Activated CD4-positive, alpha-beta T cell treated with anti-CD3 and anti-CD28 coated beads, Interleukin-10, Interleukin-2, amounts not matched to agents 100 ng/mL and 50 ng/mL, durations not matched to agents 16 hours and 8 hours (primary cell): ENCODE data around the gene ASTN2.

Source experiments
- DNase-seq: peaks from one replicate; pipeline ENCODE4 v3.0.0-alpha.2; 2020

Gene ASTN2

DNA sequence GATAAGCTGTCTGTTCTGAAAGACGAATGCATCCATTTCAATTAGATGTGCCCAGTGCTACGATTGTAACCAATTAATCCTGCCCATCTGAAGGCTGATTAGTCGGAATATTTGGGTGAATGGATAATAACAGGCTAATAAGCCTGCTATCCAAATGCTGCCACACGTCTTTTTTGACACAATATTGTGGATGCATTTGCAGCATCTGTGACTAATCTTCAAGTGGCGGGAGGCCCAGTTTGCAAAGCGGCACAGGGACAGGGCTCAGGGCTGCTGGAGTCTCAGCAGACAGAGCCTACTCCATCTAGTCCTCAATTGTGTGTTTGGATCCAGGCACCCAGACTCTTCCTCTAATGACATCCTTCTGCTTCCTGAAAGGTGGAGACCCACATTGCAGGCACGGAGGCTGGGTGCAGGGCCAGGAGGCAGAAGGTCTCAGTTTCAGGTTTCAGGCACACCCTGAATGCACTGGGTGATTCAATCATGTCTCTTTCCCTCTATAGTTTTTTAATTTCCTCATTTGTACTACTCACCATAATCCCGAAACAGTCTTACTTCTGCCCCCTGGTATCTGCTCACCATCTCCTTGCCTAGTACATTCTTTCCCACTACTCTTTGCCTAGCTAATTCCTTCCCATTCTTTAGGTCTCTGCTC, 169.6 kb downstream of the ASTN2 start:
- DNase-seq: no peak

DNA sequence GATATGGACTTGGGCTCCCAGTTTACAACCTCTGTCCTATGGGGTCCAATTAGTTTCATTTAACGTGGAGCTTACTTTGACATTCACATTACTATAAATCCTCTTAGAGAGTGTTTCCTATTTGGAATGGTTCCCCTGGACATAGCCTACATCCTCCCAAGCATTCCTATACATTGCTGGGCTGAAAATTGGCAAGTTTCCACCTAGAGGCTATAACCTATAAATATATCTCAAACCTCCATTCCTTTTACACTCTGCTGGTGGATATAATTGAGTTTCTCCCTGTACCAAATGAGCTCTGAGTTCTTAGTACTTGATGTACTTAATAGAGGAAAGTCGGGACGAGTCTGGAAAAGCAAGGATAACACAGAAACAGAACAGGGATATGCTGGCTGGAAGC, 172.8 kb downstream of the ASTN2 start:
- no peak for DNase-seq

DNA sequence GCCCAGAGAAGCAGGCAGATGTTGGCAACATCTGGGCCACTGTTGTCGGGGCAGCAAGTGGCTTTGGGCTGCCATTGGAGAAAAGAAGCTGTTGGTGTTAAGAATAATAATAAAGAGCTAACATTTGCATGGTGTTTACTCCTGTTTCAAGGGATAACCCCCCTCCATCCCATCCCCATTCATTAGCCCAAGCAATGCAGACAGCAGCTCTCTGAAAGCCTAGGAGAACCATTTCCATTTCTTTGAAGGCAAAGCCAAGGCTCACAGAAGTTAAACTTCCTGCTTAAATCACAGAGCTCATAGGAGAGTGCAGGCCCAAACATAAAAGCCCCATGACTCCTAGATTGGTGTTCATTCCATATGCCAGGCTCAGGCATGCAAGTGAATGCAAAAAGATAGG, 175.4 kb downstream of the ASTN2 start:
- DNase-seq: no peak

DNA sequence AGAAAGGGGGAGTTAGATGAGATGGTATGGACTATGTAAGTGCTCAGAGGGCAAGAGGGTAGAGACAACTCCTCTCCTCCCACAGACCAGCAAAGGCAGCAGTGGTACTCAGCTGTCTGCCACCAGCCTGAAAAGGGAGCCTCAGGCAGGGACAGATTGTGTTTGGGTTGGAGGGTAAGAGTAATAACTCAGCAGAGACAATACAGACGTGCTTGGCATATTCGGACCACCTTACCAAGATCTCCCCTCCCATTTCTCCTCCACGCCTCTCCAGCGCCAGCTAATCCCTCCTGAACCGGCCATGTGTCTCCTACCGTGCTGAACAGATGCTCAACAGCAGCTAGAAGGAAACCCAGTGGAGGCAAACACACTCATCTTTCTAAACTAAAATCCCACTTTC, 180.8 kb downstream of the ASTN2 start:
- no peak for DNase-seq

DNA sequence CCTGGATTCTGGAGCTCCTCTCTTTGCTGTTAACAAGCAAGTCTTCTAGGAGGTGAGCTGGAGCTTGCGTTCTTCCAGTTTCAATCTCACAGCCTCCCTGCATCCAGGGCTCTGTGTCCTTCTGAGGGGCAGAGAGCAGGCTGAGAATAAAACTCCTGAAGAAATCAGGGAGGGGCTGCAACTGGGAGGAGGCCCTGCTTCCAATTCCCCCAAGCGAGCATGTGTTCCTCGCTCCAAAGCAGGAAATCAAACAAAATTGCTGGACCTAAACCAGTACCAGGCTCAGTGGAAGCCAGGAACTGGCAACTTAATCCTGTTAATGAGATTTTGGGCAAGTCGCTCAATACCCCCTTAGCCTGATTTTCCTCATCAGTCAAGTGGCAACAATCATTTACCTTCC, 181.8 kb downstream of the ASTN2 start:
- DNase-seq: no peak

DNA sequence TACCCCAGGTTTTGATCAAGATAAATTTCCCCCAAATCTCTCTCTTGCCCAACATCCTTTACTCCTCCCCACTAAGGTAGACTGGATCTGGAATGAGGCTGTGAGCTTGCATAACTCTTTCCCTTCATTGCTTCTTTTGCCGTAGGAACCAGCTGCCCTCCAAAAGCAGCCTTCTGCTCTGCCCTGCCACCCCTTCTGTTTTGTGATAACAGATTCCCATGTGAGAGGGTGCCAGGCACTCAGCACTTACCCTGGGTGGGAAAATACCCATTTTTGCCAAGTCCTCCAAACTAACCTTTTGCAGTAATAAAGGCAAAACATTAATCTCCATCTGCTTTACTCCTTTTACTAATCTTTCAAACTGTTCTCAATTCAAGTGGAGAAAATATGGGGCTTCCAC, 182.6 kb downstream of the ASTN2 start:
- no peak for DNase-seq

DNA sequence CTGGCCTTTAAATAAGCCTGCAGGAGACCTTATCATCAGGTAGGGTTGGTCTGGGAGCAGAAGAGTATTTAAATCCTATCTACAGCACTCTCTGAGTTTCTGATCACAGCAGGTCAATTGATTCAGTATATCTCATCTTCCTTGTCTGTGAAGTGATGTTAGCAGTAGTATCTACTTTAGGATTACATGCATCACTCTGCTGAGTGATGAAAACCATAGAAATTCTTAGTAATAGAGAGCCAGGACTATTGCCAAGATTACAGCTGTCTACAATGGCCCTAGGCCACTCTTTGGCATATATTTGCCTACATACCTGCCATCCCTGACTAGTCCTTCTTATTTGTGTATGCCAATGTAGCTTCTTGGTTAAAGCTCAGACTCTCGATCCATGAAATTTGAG, 183.8 kb downstream of the ASTN2 start:
- DNase-seq: no peak

DNA sequence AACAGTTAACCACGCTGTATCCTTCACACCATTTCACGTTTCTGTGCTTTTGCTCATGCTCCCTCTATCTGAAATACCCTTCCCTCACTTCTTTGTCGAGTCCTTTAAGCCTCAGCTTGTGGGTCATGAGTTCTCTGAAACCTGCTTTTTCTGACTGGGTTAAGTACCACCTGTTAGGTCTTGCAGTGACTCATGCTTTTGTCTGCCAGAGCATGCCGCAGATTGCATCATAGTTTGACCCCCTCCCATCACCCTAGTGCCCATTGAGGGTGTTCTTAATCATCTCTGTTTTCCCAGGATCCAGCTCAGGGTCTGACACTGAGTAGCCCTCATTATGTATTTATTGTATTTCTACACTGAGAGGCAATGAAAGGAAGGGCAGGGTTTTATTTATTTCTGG, 190.2 kb downstream of the ASTN2 start:
- DNase-seq: no peak

DNA sequence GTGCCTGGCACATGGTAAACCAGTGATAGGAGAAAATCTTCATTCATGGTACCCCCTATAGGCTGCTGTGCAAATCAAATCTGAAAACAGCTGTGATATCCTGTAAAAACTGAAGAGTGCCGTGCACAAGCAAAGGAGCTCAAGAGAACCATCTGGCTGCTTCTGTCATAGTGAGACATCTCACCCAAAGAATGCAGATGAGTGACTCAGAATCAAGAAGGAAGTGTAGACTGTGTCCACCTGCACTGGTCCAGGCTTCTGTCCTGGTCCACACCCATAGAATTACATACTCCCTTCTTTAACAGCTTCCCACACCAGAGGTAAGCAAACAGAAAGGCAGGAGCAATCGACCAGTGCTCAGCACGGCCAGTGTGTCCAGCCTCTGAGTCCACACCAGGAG, 195.9 kb downstream of the ASTN2 start:
- no peak for DNase-seq

DNA sequence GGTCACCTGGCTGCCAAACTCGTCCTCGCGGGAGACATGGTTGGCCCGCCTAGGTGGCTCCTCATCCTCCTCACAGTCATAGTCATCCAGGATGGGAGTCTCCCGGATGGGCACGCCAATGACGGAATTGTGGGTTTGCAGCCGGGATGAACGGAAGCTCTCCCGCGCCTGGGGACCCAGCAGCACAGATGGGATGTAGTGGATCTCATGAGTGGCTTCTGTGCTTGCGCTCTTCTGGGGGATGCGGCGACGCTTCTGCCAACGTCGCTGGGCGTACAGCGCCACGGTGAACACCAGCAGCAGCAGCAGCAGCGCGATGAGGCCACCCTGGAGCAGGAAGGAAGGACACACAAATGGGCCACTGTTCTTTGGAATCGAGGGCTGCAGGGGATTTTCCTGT, 200.4 kb downstream of the ASTN2 start:
- no peak for DNase-seq

DNA sequence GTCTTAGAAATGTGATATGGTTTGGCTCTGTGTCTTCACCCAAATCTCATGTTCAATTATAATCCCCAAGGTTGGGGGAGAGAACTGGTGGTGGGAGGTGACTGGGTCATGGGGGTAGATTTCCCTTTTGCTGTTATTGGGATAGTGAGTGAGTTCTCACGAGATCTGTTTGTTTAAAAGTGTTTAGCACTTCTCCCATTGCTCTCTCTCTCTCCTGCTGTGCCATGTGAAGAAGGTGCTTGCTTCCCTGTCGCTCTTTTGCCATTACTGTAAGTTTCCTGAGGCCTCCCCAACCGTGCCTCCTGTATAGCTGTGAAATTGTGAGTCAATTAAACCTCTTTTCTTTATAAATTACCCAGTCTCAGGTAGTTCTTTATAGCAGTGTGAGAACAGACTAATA, 203.6 kb downstream of the ASTN2 start:
- no peak for DNase-seq

DNA sequence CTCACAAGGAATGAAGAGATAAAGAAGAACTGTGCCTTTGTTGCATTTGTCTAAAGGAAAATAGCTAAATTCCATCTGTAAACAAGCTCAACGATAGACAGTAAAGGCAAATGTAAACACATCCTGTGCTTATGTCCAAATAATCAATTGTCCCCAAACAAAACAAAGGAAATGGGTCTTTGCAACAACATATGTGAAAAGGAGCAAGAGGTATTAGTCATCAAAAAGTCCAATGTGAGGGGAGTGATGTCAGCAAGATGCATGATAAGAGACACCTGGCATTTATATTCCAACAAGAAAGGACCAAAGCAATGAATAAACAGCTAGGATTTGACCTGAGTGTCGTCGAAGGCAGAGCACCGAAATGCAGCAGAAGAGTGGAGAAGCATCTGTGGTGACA, 209.1 kb downstream of the ASTN2 start:
- DNase-seq: no peak

DNA sequence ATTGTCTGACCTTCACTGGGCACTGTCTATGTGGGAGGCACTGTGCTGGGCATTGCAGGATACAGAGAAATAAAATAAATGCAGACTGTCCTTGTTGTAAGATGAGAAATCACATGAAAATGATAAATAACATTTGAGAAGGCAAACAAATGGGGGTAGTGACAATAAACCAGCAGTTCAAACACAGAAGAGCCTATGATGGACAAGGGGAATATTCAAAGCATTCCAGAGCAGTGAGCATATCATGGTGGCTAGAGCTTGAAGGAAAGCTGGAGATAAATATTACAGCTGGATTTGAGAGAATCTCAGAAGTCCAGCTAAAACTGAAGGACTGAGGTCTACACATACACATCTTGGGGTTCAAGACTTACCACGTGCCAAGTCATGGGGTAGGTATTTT, 209.9 kb downstream of the ASTN2 start:
- DNase-seq: no peak

DNA sequence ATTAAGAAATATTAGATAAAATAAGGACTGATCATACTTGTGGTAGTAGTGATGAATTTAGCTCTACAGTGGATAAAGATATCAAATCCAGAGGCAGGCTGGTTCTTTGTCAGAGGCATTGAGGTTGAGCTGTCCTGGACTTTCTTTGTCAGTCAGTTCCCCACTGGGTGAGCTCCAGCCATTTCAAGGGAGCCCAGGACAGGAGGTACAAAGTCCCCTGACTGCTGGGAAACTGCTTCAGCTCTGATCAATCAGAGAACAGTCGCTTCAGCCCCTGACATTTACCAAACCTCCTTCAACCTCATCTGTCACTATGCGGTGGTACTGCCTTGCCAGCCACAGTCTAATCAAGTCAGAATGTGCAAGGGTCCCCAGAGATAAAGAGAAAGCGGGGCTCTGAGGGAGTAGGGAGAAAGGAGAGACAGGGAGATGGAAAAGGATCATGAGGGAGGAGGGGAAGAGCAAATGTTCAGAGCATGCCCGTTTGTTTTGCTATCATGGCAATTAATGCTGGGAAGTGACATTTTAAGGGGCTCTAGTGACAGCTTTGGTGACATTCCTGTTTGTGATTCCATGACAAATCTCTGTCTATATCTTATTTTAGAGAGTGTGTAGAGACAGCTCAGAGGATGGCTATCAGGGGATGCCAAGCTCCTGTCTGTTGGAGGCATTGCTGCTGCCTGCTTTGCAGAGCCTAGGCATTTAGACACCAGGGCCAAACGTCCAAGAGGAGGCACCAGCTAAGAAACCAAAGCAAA, 223.2 kb downstream of the ASTN2 start:
- DNase-seq: no peak

DNA sequence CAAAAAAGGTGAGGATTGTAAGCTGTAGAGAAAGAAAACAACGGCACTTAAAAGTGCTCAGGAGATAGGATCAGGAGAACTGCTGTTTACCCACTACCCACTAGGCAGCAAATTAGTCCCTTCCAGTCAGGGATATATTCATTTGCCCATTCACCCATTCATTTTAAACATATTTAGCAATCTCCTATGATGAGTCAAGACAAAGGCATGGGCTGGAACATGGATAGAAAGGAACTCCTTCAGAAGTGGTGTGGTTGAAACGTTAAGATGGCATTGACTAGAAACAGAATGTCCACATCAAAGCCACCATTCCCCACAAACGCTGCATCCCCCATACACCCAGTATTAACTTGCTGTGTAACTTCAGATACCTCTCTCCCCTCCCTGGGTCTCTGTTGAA, 225.7 kb downstream of the ASTN2 start:
- DNase-seq: no peak

DNA sequence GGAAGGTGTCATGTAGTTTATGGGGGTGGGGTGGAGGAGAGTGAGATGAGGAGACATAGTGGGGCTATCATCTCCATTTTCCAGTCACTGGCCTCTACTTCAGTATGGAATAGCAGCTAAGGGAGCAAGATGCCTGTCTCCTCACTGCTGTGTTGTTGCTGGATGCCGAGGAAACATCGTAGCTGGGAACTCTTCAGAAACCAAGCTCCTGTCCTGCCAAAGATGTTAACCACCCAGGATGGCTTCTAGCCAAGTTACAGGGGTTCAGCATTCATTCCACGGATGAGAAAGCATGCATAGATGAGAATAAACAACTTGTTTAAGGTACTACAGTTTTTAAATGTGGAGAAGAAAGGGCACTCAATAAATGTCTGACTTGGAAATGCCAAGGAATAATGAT, 226.5 kb downstream of the ASTN2 start:
- no peak for DNase-seq

DNA sequence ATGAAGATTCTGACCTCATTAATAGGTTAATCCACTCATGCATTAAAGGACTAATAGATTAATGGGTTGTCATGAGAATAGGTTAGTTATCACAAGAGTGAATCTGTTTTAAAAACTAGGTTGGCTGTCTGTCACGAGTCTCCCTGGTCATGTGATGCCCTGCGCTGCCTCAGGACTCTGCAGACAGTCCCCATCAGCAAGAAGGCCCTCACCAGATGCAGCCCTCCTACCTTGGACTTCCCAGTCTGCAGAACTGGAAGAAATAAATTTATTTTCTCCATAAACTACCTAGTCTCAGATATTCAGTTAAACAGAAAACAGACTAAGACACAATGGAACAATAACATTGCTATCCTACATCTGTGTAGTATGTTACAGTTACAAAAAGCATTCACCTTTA, 227.4 kb downstream of the ASTN2 start:
- no peak for DNase-seq

DNA sequence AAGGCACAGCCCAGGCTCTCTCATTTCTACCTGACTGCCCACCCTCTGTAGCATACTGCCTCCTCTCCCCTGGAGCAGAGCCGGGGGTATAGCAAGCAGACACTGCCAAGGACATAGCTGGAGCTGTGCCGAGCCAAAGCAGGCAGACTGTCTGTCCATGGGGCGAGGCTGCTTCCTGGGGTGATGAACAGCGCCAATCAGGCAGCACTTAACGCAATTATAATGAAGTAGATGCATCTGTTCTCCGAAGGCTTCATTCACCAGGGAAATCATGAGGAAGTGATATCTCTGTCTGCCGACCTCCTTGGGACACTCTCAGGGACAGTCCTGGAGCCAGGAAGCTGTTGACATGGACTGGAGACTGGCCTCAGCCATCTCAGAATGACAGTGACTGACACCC, 230.7 kb downstream of the ASTN2 start:
- no peak for DNase-seq

DNA sequence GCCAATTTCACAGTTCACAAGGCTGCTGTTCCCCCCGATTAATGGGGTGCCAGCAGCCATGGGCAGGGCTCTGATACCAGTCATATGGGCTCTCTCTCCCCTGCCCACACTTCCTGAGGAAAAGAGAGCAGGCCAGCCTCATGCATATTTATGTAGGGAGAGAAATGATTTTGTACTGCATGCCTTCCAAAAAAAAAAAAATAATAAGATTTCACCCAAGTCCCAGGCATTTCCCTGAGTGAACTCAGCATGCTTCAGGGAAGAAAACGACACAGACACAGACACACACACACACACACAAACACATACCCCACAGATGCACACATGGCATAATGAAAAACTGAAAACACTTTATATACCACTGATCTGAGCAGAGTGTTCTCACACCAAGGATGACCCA, 232.8 kb downstream of the ASTN2 start:
- no peak for DNase-seq

DNA sequence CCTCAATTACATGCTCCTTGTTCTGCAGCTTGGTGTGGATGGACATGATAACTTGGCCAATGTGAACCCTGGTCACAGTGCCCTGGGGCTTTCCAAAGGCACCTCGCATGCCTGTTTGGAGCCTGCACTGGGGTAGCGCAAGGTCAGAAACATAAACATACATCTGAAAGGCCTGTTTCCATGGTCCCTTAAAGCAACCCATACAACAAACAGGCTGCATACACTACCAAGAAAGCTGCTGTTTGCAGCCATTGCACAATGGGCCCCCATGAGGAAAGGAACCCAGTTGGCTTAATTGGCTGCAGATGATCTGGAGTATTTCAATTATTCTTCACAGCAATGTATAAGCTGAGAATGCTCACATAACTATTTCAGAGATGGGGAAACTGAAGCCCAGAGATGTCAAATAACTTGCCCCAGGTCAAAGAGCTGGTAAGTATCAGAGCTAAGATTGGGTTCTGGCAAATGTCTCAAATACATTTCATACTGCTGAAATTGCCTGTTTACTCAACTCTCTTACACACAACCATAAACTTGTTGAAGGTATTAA, 233.9 kb downstream of the ASTN2 start:
- no peak for DNase-seq

DNA sequence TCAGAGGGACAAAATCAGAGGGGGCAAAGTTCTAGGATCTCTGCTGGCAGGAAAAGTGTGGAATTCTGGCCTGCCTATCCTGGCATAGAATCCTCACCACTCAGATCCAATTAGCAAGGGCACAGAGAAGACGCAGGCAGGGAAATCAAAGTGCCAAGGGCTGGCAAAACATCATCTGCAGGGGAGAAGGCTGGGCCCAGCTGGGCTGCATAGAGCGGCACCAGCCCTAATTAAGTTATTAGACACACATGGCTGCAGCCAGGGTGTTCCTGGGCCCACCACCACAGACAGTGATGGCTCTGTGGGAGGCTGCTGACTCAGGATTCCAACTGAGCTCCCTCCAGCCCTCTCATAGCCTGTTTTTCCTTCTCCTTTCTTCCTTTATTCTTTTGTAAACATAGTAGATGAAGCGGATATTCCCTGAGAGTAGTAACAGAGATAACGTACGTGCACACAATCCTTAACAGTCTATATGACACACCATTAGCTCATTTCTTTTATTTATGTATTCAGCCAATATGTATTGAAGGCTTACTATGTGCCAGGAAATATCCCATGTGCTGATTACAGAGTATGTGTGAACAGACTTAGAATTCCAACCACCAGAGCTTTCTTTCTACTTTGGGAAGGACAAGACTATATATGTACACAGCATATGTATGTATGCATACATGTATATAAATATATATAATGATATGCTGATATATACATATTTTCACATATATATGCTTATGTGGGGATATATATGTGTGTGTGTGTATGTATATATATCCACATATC, 236.1 kb downstream of the ASTN2 start:
- DNase-seq: no peak

DNA sequence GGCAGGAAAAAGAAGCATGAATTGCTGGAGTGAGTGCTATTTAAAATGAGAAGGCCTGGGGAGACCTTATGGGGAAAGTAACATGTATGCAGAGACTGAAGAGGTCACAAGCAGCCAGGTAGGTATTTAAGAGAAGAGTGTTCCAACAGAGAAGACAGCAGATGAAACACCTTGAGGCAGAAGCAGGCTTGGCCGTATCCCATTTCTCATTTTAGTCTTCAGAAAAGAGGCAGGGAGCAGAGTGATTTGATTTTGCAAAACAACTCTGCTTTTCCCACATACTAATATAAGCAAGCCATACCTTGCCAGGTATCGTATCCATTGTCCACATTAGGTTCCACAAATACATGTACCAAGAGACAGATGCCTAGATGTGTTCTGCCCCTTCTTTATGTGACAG, 244.3 kb downstream of the ASTN2 start:
- DNase-seq: no peak

DNA sequence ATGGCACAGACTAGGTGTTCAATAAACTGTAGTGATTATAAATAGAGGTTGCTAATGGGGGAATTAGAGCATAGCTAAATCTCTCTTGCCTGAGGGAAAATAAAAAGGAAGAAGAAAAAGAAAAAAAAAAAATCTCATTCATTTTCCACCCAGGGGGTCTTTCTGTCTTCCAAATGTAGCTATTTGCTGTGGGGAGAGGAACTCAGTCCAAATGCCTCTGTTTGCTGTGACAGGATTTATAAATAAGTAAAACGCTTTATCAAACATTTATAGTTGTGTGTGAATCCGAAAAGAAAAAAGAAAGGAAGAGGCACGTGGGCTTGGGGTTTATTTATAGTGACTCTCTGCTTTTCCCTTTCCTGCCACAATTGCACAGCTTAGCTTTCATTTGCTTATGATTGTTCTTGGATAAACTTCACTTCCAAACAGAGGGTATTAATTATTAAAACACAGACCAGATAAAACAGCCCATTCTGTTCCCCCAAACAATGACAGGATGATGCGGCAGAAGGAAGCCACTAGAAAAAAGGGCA, 245.7 kb downstream of the ASTN2 start:
- no peak for DNase-seq

DNA sequence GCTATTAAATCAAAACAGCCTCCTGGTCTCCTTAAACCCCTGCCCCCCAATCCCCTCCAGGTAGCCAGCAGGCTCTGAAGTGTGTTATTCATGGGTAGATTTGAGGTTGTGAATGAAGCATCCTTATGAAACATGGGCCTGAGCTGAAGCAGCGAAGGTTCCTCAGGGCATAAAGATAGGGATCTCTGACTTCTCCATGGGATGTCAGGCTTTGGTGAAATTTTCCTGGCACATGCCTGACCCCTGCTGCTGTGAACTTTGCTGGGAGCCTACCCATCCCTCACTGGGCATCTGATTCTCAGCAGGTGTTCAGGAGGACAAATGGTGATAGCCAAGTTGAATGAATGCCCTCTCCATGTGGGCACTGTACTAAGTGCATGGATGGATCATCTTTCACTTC, 250.3 kb downstream of the ASTN2 start:
- DNase-seq: no peak
